Activated CD8-positive, alpha-beta memory T cell treated with anti-CD3 and anti-CD28 coated beads for 48 hours (primary cell): ENCODE results near the gene LMAN2.
"Not testable (repeated sequence)": the region's sequence is repeated elsewhere in the genome, so short reads cannot be mapped to it uniquely, and the experiment has no call there.

Experiments used
- DNase-seq, 3 experiments: peaks; one replicate each; pipeline ENCODE4 v3.0.0-alpha.2; 2020; ENCODE audit warnings: low read depth in 2 of 3, low spot score in 2 of 3

The LMAN2 gene

GRCh38 chr5:177349762-177350161, 1.7 kb downstream of the LMAN2 start:
- no peak for DNase-seq

GRCh38 chr5:177349362-177349647, 2.2 kb downstream of the LMAN2 start:
- no peak for DNase-seq

- no peak for DNase-seq
These were observed 3.8 kb downstream of the LMAN2 start for GRCh38 chr5:177347699-177348098.

GRCh38 chr5:177346820-177347219, 4.6 kb downstream of the LMAN2 start:
- DNase-seq: no peak

- no peak for DNase-seq
These were observed 6.6 kb downstream of the LMAN2 start for GRCh38 chr5:177344891-177345290.

- DNase-seq: no peak
These were observed 7.7 kb downstream of the LMAN2 start for GRCh38 chr5:177343777-177344176.

GRCh38 chr5:177343000-177343399, 8.5 kb downstream of the LMAN2 start:
- not testable (repeated sequence) for DNase-seq

GRCh38 chr5:177339107-177339638, 12.3 kb downstream of the LMAN2 start:
- DNase-seq: no peak

GRCh38 chr5:177338251-177339106, 13.0 kb downstream of the LMAN2 start:
- no peak for DNase-seq

- DNase-seq: no peak
These were observed 14.6 kb downstream of the LMAN2 start for GRCh38 chr5:177336603-177337494.

GRCh38 chr5:177336112-177336511, 15.4 kb downstream of the LMAN2 start:
- DNase-seq: no peak

GRCh38 chr5:177335701-177336065, 15.8 kb downstream of the LMAN2 start:
- DNase-seq: no peak

GRCh38 chr5:177334781-177335700, 16.4 kb downstream of the LMAN2 start:
- no peak for DNase-seq

GRCh38 chr5:177334155-177334551, 17.3 kb downstream of the LMAN2 start:
- no peak for DNase-seq

GRCh38 chr5:177333420-177334154, 17.9 kb downstream of the LMAN2 start:
- no peak for DNase-seq

- DNase-seq: no peak
These were observed 18.6 kb downstream of the LMAN2 start for GRCh38 chr5:177332896-177333260.

GRCh38 chr5:177332031-177332895, 19.2 kb downstream of the LMAN2 start:
- DNase-seq: no peak

GRCh38 chr5:177330991-177331842, 20.3 kb downstream of the LMAN2 start:
- no peak for DNase-seq

- DNase-seq: no peak
These were observed 21.6 kb downstream of the LMAN2 start for GRCh38 chr5:177329883-177330282.
